ENCODE results near the gene GAGE10.

DNA sequence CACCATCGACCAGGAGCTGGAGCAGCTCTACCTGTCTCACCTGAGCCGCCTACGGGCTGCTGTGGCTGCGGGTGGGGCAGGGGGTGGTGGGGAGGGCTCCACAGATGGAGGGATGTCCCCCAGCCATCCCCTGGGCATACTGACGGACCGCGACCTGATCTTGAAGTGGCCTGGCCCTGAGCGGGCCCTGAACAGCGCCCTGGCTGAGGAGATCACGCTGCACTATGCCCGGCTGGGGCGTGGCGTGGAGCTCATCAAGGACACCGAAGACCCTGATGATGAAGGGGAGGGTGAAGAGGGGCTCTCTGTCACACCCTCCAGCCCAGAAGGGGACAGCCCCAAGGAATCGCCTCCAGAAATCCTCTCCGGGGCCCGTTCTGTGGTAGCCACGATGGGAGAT, 17.3 kb upstream of the GAGE10 start:
- no peak for TF ChIP-seq EZH2 (IDR thresholded peaks at IDR 0.05; ENCODE audit: borderline replicate concordance, low read length)
- TF ChIP-seq, protein P1, sequence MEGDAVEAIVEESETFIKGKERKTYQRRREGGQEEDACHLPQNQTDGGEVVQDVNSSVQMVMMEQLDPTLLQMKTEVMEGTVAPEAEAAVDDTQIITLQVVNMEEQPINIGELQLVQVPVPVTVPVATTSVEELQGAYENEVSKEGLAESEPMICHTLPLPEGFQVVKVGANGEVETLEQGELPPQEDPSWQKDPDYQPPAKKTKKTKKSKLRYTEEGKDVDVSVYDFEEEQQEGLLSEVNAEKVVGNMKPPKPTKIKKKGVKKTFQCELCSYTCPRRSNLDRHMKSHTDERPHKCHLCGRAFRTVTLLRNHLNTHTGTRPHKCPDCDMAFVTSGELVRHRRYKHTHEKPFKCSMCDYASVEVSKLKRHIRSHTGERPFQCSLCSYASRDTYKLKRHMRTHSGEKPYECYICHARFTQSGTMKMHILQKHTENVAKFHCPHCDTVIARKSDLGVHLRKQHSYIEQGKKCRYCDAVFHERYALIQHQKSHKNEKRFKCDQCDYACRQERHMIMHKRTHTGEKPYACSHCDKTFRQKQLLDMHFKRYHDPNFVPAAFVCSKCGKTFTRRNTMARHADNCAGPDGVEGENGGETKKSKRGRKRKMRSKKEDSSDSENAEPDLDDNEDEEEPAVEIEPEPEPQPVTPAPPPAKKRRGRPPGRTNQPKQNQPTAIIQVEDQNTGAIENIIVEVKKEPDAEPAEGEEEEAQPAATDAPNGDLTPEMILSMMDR (conservative IDR thresholded peaks at IDR 0.05 in 1 of 2, IDR thresholded peaks at IDR 0.05 in 1 of 2; ENCODE audit: extremely low read depth in 1 of 2, insufficient read depth in 1 of 2, low read depth in 1 of 2, low read length in 2 of 2): no peak
